Measurements from ENCODE around the gene HNF1A. TPM values are rescaled to one million over a fixed set of nuclear protein-coding genes. Genes with fewer than 3 reads are reported as not detected.

The HNF1A gene
- total and polyA plus RNA-seq, 9 of the 15 experiments (the other 6 are each of a cell fraction or from before 2014, with no cell fraction given), result not detected

GRCh38 chr12:121021754-121022153 lies 43.4 kb downstream of the HNF1A start:
- no peaks in the 10 kb centered on the region for H3K79me2 ChIP-seq (ENCODE audit: control insufficient read depth, insufficient read depth, low read length)
- ChIA-PET POLR2A (no interaction called here), CTCF (ENCODE audit: low intra/inter-chr PET ratio) (no interaction called here)
- H3K27me3 ChIP-seq (ENCODE audit: control insufficient read depth in 2 of 2, insufficient read depth in 2 of 2, low read length in 2 of 2), result no peaks in the 10 kb centered on the region
- no peak overlapping the region for H2AFZ ChIP-seq (ENCODE audit: low read depth, low read length)
- H4K20me1 ChIP-seq (replicated peaks; ENCODE audit: control insufficient read depth, insufficient read depth, low read length), result no peaks in the 10 kb centered on the region
- no peaks in the 10 kb centered on the region; the same call in 1 of the 2 replicates for H3K9me3 ChIP-seq (replicated peaks; ENCODE audit: control insufficient read depth, insufficient read depth, low read depth, low read length)
- no peak overlapping the region for H3K4me3 ChIP-seq
- intact Hi-C loops (cut with micrococcal nuclease), result no loop called here
- no peak for TF ChIP-seq IRF2 (CRISPR knock-in tag; IDR thresholded peaks at IDR 0.05)
- no peak for TF ChIP-seq SIN3B (IDR thresholded peaks at IDR 0.05; ENCODE audit: low read depth)
- TF ChIP-seq GTF2F1 (IDR thresholded peaks at IDR 0.05; ENCODE audit: low read depth, low read length), result no peak
- TF ChIP-seq ID3 (CRISPR knock-in tag; IDR thresholded peaks at IDR 0.05), result no peak
- no peak for TF ChIP-seq ID3 (tag; IDR thresholded peaks at IDR 0.05)
- FAIRE-seq (no peak), DNase-seq (ENCODE audit: extremely low read depth in 1 of 4, low spot score in 3 of 4) (no peak), ATAC-seq (no peak)
- H3K4me1 ChIP-seq (replicated peaks in 1 of 2; ENCODE audit: control insufficient read depth in 2 of 2, insufficient read depth in 2 of 2, low read length in 2 of 2), result peaks cover 9 to 15% of the 10 kb centered on the region in 2 experiments; a peak in 4 of 5 replicates
- no peak overlapping the region for H3K9ac ChIP-seq (ENCODE audit: insufficient read depth in 1 of 2, low read depth in 2 of 2, low read length in 2 of 2)
- H3K36me3 ChIP-seq (ENCODE audit: control insufficient read depth, insufficient read depth, low read length), result no peaks in the 10 kb centered on the region
- H3K4me2 ChIP-seq (ENCODE audit: insufficient read depth, low read length), result no peak overlapping the region
- H3K27ac ChIP-seq (ENCODE audit: extremely low read depth, low read depth, low read length), result no peak overlapping the region
- BruUV-seq (replicated peaks), result no TSS peak
- no peaks in the 10 kb centered on the region for H3K9me1 ChIP-seq (ENCODE audit: control insufficient read depth, insufficient read depth, low read length)
- 77% methylated on average over 4 of the region's 6 CpGs for WGBS (ENCODE audit: insufficient coverage, low coverage, missing lambda C conversion rate)
- in situ Hi-C loops (cut with MboI), result no loop called here

- Histone ChIP-seq H3K27ac (ENCODE audit: extremely low read depth, low read depth, low read length) (no peak overlapping the region), H4K20me1 (replicated peaks; ENCODE audit: control insufficient read depth, insufficient read depth, low read length) (no peaks in the 10 kb centered on the region), H3K9me1 (ENCODE audit: control insufficient read depth, insufficient read depth, low read length) (no peaks in the 10 kb centered on the region), H2AFZ (ENCODE audit: low read depth, low read length) (no peak overlapping the region), H3K79me2 (ENCODE audit: control insufficient read depth, insufficient read depth, low read length) (no peaks in the 10 kb centered on the region), H3K4me1 (replicated peaks in 1 of 2; ENCODE audit: control insufficient read depth in 2 of 2, insufficient read depth in 2 of 2, low read length in 2 of 2) (peaks cover 8 to 15% of the 10 kb centered on the region in 2 experiments; a peak in 4 of 5 replicates), H3K9me3 (replicated peaks; ENCODE audit: control insufficient read depth, insufficient read depth, low read depth, low read length) (no peaks in the 10 kb centered on the region), H3K4me3 (no peak overlapping the region), H3K36me3 (ENCODE audit: control insufficient read depth, insufficient read depth, low read length) (no peaks in the 10 kb centered on the region), H3K9ac (ENCODE audit: insufficient read depth in 1 of 2, low read depth in 2 of 2, low read length in 2 of 2) (no peak overlapping the region), H3K27me3 (ENCODE audit: control insufficient read depth in 2 of 2, insufficient read depth in 2 of 2, low read length in 2 of 2) (no peaks in the 10 kb centered on the region), H3K4me2 (ENCODE audit: insufficient read depth, low read length) (no peak overlapping the region)
- DNase-seq (ENCODE audit: extremely low read depth in 1 of 4, low spot score in 3 of 4) (no peak), ATAC-seq (no peak), FAIRE-seq (no peak)
- BruUV-seq (replicated peaks), result no TSS peak
- POLR2A ChIA-PET, result no interaction called here
- WGBS (ENCODE audit: insufficient coverage, low coverage, missing lambda C conversion rate), result 30% methylated on average over 2 of the region's 2 CpGs
- in situ Hi-C loops (cut with MboI), result no loop called here
- intact Hi-C loops (cut with micrococcal nuclease), result no loop called here
- CTCF ChIA-PET (ENCODE audit: low intra/inter-chr PET ratio), result no interaction called here
- TF ChIP-seq ETS2 (tag; IDR thresholded peaks at IDR 0.05; ENCODE audit: borderline replicate concordance, poor library complexity, severe bottlenecking) (no peak), ZNF785 (CRISPR knock-in tag; IDR thresholded peaks at IDR 0.05) (no peak), ZNF3 (CRISPR knock-in tag; IDR thresholded peaks at IDR 0.05) (no peak), ZNF695 (CRISPR knock-in tag; IDR thresholded peaks at IDR 0.05) (no peak), ESRRA (IDR thresholded peaks at IDR 0.05; ENCODE audit: borderline replicate concordance, low read depth) (peak; percentile 57; the same call in 1 of the 2 replicates), MEIS2 (IDR thresholded peaks at IDR 0.05; ENCODE audit: partially characterized antibody) (no peak), HNRNPUL1 (IDR thresholded peaks at IDR 0.05; ENCODE audit: low read length) (no peak), NCOA4 (IDR thresholded peaks at IDR 0.05; ENCODE audit: partially characterized antibody) (no peak), ZHX1 (conservative IDR thresholded peaks at IDR 0.05; ENCODE audit: low read length) (no peak), RBM25 (IDR thresholded peaks at IDR 0.05; ENCODE audit: low read depth, low read length, severe bottlenecking) (peak; percentile 72)
These were observed 44.4 kb downstream of the HNF1A start for GRCh38 chr12:121022713-121023112.

Measured in K562 (cell line).